Osteocyte (in vitro differentiated cells): ENCODE measurements around the gene TMX3. TPM values are rescaled to one million over a fixed set of nuclear protein-coding genes. Genes with fewer than 3 reads are reported as not detected.

ENCODE experiments used
- DNase-seq: peaks from one replicate; pipeline ENCODE4 v3.0.0; 2021; ENCODE audit warnings: mixed read lengths; ENCODE audit not compliant: unreplicated experiment; ENCODE audit errors: extremely low spot score
- H3K27ac Mint-ChIP-seq: one replicate; pipeline ENCODE4 v1.8.0; 2021; ENCODE audit warnings: mild to moderate bottlenecking, mixed read lengths; ENCODE audit not compliant: unreplicated experiment
- H3K27me3 Mint-ChIP-seq: one replicate; pipeline ENCODE4 v1.8.0; 2021; ENCODE audit warnings: mixed read lengths; ENCODE audit not compliant: unreplicated experiment
- H3K36me3 Mint-ChIP-seq: one replicate; pipeline ENCODE4 v1.8.0; 2021; ENCODE audit warnings: mixed read lengths; ENCODE audit not compliant: unreplicated experiment
- H3K4me1 Mint-ChIP-seq: one replicate; pipeline ENCODE4 v1.8.0; 2021; ENCODE audit warnings: mixed read lengths; ENCODE audit not compliant: unreplicated experiment
- H3K4me3 Mint-ChIP-seq: one replicate; pipeline ENCODE4 v1.8.0; 2021; ENCODE audit warnings: mild to moderate bottlenecking, moderate library complexity, mixed read lengths; ENCODE audit not compliant: unreplicated experiment
- H3K9me3 Mint-ChIP-seq: one replicate; pipeline ENCODE4 v1.8.0; 2021; ENCODE audit warnings: mixed read lengths; ENCODE audit not compliant: unreplicated experiment
- long read RNA-seq: library from polyadenylated mRNA; unstranded; transcript quantifications from one replicate; pipeline ENCODE4 v2.0.0, GENCODE V29; 2021
- total RNA-seq: library from RNA; stranded (reverse); gene quantifications from 2 replicates; pipeline ENCODE4 v1.2.1, GENCODE V29; 2021
- TF ChIP-seq, protein P1 (sequence below): fragments of 200-600 bp; sonication (generic); IDR thresholded peaks from 2 replicates; pipeline ENCODE4 v1.5.0; 2021; ENCODE audit warnings: antibody characterized with exemption, mild to moderate bottlenecking, moderate library complexity

TMX3 gene, protein sequence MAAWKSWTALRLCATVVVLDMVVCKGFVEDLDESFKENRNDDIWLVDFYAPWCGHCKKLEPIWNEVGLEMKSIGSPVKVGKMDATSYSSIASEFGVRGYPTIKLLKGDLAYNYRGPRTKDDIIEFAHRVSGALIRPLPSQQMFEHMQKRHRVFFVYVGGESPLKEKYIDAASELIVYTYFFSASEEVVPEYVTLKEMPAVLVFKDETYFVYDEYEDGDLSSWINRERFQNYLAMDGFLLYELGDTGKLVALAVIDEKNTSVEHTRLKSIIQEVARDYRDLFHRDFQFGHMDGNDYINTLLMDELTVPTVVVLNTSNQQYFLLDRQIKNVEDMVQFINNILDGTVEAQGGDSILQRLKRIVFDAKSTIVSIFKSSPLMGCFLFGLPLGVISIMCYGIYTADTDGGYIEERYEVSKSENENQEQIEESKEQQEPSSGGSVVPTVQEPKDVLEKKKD
- total RNA-seq, result 76.9 and 78.4 TPM in 2 replicates
- long read RNA-seq, full-length matches to known transcripts, result 175 of 229 reads
- long read RNA-seq, partial matches to known transcripts, result 14 of 229 reads
- long read RNA-seq, other reads (novel, unspliced or antisense), result 40 of 229 reads

DNA sequence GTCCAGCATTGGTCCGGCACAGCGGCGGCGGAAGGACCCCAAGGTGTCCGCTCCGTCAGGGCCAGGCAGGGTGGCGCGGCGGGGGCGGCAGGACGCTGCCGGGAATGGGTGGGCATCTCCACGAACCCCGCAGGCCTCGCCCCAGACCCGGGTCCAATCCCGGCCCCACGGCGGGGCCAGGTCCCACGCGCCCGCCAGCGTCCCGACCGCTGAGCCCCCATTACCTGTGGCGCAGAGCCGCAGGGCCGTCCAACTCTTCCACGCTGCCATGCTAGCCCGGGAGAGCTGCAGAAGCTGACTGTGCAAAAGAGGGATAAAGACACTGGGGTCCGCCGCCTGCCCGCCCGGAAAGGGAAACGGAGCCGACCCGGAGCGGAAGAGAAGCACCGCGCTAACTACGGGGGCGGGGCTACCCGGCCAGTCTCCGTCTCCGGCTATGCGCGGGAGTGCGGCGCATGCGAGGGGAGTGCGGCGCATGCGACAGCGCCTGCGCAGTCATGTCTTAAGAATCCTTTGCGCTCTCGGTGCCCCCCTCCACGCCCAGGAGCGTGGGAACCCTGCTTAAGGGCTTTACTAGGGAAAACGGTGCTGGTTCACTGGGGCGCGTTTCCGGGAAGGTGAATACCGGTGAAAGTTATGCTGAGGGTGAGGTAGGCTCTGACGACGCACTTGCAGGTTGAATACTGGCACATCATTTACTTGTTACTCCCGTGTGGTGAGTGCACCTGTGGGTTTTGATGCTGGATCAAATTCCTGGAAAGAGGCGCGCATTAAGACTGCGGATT lies at the start of gene TMX3:
TSS of gene TMX3 (minus strand) at position 397 of the 785 bp plus-strand sequence. CDS start at position 270, 127 bp downstream.
- peak; percentile 96 for DNase-seq
- H3K36me3 Mint-ChIP-seq, result peaks cover 18% of the 10 kb centered on the region
- no peaks in the 10 kb centered on the region for H3K9me3 Mint-ChIP-seq
- H3K27ac Mint-ChIP-seq, result peak within 1 kb of the TSS; percentile 85
- TF ChIP-seq, protein P1, sequence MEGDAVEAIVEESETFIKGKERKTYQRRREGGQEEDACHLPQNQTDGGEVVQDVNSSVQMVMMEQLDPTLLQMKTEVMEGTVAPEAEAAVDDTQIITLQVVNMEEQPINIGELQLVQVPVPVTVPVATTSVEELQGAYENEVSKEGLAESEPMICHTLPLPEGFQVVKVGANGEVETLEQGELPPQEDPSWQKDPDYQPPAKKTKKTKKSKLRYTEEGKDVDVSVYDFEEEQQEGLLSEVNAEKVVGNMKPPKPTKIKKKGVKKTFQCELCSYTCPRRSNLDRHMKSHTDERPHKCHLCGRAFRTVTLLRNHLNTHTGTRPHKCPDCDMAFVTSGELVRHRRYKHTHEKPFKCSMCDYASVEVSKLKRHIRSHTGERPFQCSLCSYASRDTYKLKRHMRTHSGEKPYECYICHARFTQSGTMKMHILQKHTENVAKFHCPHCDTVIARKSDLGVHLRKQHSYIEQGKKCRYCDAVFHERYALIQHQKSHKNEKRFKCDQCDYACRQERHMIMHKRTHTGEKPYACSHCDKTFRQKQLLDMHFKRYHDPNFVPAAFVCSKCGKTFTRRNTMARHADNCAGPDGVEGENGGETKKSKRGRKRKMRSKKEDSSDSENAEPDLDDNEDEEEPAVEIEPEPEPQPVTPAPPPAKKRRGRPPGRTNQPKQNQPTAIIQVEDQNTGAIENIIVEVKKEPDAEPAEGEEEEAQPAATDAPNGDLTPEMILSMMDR, result no peak
- H3K4me3 Mint-ChIP-seq, result peak within 1 kb of the TSS; percentile 93
- no peaks in the 10 kb centered on the region for H3K27me3 Mint-ChIP-seq
- H3K4me1 Mint-ChIP-seq, result peaks cover 27% of the 10 kb centered on the region

DNA sequence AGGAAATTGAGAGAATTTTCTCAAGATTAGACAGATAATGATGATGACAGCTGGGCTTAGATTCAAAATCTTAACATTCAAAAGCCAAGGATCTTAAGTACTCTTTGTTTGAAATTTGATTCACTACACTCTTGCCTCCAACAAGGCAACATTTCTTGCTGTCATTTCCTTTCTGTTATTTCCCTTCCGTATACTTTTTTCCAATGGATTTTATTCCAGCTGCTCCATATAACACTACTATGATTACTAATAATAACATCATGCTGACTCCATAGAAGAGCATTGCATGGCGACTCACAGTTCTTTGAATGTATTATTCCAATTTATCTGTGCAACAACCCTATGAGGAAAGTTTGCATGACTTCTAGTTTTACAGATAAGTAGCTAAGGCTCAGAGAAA lies 49.1 kb upstream of the TMX3 start:
- H3K4me1 Mint-ChIP-seq, result peaks cover 17% of the 10 kb centered on the region
- H3K36me3 Mint-ChIP-seq, result peaks cover 10% of the 10 kb centered on the region
- no peak for DNase-seq
- no peaks in the 10 kb centered on the region for H3K27me3 Mint-ChIP-seq
- TF ChIP-seq, protein P1, result no peak
- no peak overlapping the region for H3K4me3 Mint-ChIP-seq
- H3K27ac Mint-ChIP-seq, result peak overlapping the region; percentile 31
- peaks cover 20% of the 10 kb centered on the region for H3K9me3 Mint-ChIP-seq

DNA sequence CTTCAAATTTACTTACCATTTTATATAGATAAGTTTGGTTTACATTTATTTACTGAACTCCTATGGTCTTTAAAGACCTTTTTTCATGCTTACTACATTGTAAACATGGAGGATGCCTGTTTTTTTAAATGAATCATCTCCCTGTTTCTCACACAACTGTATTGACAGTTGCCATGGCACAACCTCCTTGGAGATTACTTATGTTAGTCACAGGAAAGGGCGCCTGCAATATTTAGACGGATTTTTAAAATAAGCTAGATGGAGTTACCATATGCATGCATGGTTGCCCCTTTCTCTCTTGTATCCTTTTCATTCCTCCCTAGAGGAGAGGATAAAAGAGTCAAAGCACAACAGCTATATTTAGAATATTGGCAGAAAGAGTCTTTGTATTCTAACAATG lies 48.2 kb upstream of the TMX3 start:
- Mint-ChIP-seq H3K4me3 (no peak overlapping the region), H3K4me1 (peaks cover 17% of the 10 kb centered on the region), H3K27me3 (no peaks in the 10 kb centered on the region), H3K9me3 (peaks cover 24% of the 10 kb centered on the region), H3K27ac (no peak overlapping the region), H3K36me3 (peaks cover 15% of the 10 kb centered on the region)
- no peak for DNase-seq
- TF ChIP-seq, protein P1, result no peak

DNA sequence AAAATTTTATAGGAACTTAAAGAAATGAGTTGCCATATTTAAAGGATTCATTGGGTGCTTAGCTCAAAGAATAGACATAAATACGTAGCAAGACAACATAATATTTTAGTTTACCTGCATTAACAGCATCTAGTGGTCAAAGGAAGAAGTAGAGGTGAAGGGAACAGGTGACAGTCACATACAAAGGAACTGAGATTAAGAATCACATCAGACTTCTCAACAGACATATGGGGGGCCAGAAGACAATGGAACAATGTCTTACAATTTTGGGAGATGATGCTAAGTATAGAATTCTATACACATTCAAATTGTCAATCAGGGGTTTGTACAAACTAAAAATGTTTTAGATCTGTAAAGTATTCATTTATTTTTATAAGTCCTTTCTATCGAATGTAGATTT lies 44.4 kb upstream of the TMX3 start:
- H3K4me1 Mint-ChIP-seq, result peaks cover 27% of the 10 kb centered on the region
- no peaks in the 10 kb centered on the region for H3K27me3 Mint-ChIP-seq
- no peak overlapping the region for H3K4me3 Mint-ChIP-seq
- TF ChIP-seq, protein P1, result no peak
- H3K36me3 Mint-ChIP-seq, result peaks cover 15% of the 10 kb centered on the region
- H3K27ac Mint-ChIP-seq, result no peak overlapping the region
- peaks cover 24% of the 10 kb centered on the region for H3K9me3 Mint-ChIP-seq
- DNase-seq, result no peak
